ENCODE data around the gene NUDC.

DNA sequence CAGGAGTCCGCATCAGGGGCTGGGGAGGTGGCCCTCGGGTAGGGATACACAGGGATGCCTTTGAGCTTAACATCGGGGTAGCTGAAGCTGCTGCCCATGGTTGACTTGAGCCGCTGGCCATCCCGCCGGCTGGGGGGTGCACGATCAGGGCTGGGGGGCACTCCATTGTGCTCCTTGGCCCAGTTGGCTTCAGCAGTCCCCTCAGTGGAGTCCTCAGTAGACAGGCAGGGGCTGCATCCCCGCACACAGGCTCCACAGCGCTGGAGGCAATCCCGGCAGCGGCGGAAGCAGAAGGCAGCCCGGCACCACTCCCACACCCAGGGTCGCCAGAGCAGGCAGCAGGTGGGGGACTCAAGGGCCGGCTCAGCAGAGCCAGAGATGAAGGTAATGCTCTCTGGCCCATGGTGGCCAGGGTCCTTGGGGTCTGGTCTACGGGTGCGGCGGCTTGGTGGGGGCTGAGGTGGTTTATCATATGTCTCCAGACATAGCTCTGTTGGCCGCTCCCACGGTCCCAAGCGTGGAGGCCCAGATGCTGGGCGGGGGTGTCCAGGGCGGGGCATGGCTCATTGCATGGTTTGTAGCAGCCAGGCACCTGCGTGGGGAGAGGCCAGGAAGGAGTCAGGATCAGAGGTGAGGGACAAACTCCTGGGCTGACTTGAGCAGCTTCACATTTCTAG is 30.4 kb downstream of the NUDC start:
- TF ChIP-seq KLF11 (CRISPR knock-in tag; IDR thresholded peaks at IDR 0.05) = no peak
- no peak for TF ChIP-seq ZNF274 (CRISPR knock-in tag; IDR thresholded peaks at IDR 0.05)
- no peak for TF ChIP-seq ZNF460 (CRISPR knock-in tag; IDR thresholded peaks at IDR 0.05; ENCODE audit: borderline replicate concordance)
- TF ChIP-seq, protein P1, sequence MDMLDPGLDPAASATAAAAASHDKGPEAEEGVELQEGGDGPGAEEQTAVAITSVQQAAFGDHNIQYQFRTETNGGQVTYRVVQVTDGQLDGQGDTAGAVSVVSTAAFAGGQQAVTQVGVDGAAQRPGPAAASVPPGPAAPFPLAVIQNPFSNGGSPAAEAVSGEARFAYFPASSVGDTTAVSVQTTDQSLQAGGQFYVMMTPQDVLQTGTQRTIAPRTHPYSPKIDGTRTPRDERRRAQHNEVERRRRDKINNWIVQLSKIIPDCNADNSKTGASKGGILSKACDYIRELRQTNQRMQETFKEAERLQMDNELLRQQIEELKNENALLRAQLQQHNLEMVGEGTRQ (IDR thresholded peaks at IDR 0.05; ENCODE audit: low read depth, low read length) = no peak
- TF ChIP-seq, protein P1 (CRISPR knock-in tag; IDR thresholded peaks at IDR 0.05; ENCODE audit: borderline replicate concordance) = no peak

Measured in HepG2 (cell line).